ENCODE measurements around the gene PLA2G4A. TPM values are rescaled to one million over a fixed set of nuclear protein-coding genes. Genes with fewer than 3 reads are reported as not detected.

Gene PLA2G4A
- total RNA-seq, 1 donor from 2014 or later: 11.0 TPM

DNA sequence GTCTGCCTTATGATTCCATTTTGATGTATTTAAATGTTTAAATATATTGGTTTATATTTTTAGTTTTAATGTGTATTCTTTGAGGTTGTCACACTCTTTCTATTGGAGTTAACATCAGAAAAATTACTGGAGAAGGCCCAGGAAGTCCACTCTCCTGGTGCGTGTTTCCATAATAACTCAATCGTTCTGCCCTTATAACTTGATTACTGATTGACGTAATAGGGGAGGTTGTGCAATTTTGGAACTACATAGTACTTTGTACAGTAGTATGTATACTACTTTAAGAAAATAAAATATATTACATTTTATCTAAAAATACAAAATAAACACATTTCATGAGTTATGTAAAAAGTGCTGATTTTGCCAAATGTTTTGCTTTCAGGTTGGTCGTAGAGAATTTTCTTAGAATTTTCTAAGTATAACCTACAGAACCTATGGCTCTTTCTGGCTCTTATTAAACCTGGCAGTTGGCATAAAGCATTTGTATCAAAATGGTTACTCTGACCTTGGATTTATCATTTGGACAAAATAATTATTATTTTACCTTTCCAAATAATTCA, 5.7 kb downstream of the PLA2G4A start:
- no peak for DNase-seq (ENCODE audit: low spot score)

DNA sequence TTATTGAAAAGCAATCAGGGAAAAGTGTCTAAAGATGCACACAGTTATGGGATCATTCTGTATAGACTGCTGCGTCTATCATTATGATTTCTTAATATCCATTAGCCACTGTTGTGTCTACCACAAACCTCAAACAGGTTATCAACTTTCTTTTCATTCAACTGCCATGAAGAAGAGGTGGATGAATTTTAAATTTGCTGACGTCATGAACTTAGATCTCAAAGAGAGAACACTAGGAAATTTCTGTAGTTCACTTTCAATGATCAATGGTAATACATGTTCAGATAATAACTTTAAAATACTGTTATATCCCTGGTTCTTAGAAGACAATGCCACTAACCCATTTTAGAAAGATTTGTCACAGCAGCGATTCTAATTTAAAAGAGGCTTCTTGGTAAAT, 6.7 kb downstream of the PLA2G4A start:
- DNase-seq (ENCODE audit: low spot score): no peak

DNA sequence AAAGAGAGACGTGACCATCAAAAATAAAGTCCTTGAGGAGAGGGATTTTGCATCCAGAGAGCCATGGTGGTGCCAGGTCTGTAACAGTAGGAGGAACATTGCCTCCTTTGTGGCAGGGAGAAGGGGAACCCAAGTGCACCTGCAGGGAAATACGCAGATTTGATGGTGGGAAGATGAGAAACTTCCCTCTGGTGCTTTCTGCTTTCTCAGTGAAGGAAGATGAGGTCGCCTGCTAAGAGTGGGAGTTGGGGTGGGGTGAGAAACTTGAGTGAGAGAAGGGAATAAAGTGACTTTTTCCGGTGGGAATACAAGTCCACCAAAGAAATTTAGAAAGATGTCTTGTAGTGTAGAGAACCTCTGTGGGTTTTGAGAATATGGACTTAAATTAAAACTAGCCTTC, 9.1 kb downstream of the PLA2G4A start:
- no peak for DNase-seq (ENCODE audit: low spot score)

DNA sequence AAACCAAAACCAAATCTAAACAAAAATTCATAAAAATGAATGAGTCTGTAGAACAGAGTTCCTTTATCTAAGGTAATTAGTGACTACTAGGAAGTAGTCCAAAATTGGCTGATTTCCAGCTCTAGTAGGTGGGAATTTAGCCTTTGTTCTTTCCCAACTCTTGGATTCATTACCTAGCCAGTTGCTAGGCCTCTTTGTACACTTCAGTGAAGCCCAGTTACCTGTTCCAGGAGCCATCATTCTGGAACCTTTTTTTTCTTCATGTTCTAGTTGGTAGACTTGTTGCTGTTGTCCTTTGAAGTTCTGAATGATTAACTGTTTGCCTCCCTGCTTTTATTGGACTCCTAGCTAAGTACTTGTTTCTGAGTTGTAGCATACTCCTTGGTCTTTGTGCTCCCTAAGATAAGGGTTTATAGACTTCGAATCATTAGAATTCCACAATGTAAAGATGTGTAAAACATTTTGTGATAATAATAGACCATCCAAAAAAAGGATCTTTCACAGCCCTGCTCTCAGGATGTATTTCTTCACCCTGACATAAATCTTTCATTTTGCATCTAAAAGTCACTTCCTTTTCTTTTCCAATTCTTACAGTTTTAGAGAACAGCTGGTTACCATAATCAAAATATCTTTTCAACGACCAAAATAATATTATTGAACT, 9.8 kb downstream of the PLA2G4A start:
- DNase-seq (ENCODE audit: low spot score): peak; percentile 34

DNA sequence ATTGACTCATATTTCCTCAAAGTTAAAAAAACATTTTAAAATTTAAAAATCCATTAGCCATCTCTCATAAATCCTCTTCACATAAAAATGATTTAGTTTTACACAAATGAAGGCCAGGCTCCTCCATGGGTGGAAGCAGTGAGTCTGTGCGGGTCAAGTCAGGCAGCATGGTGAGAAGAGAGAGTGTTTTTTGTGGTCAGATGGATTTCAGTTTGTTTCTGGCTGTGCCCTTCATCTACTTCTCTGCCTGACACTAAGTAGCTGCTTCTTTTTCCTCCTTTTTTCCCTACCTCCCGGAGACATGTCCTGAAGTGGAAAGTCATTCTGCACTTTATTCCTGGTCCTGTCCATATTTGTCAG, 10.3 kb downstream of the PLA2G4A start:
- DNase-seq (ENCODE audit: low spot score): no peak

DNA sequence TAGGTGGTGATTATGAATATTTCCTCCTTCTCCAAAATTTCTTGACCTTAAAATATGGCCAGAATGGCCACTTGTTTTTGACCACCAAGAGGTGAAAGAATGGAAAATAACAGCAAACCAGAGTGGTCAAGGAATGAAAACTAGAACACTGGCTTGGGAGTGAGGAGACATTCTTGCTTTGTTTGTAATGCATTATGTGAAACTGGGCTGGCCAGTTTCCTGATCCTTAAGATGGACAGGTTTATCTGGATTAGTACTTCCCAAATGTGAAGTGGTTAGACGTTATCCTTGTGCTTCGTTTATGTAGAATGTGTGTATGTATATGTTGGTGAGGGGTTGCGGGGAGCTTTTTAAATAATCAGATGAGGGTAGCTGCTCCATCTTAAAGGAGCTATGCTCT, 12.8 kb downstream of the PLA2G4A start:
- DNase-seq (ENCODE audit: low spot score): no peak

DNA sequence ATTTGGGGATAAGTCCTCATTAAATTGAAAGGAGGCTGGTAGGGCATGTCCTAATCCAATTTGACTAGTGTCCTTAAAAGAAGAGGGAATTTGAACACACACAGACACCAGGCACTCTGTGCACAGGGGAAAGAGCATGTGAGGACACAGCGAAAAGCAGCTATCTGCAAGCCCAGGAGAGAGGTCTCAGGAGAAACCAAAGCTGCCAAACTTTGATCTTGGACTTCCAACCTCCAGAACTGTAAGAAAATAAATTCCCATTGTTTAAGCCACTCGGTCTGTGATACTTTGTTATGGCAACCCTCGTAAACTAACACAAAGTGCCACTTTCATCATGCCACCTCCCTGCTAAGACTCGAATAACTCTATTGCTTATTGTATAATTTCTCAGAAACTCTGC, 13.8 kb downstream of the PLA2G4A start:
- no peak for DNase-seq (ENCODE audit: low spot score)

DNA sequence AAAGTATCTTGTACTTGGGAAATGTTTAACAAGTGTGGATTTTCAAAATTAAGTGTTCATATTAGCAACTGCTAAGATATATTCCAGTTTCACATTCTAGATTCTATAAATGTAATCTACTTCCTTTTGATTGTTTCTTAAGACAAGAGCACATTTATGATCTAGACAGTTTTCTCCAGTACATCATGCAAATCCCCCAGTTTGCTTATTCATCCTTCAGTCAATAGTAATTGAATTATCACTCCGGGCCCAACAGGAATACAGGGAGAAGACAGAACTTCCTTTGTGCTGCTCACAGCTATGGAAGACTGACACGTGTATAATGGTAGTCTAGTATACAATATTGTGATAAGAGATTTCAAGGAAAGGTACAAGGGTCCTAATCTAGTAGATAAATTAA, 14.5 kb downstream of the PLA2G4A start:
- DNase-seq (ENCODE audit: low spot score): no peak

DNA sequence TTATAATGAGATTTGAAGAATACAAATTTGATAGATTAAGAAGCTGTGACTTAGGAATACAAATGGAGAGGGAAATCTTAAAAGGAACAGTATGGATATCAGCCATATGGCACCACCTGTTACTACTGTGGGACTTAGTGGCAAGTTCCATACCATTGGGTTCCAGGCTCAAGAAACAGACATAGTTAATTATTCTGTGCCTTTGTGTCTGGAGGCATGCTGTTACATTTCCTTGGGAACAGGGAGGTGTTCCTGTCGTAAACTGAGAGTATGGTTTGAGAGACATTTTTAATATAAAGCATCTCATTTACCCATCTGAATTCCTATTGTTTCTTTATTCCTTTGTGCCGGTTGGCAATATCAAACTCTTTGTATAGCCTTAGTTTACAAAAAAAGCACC, 15.2 kb downstream of the PLA2G4A start:
- no peak for DNase-seq (ENCODE audit: low spot score)

DNA sequence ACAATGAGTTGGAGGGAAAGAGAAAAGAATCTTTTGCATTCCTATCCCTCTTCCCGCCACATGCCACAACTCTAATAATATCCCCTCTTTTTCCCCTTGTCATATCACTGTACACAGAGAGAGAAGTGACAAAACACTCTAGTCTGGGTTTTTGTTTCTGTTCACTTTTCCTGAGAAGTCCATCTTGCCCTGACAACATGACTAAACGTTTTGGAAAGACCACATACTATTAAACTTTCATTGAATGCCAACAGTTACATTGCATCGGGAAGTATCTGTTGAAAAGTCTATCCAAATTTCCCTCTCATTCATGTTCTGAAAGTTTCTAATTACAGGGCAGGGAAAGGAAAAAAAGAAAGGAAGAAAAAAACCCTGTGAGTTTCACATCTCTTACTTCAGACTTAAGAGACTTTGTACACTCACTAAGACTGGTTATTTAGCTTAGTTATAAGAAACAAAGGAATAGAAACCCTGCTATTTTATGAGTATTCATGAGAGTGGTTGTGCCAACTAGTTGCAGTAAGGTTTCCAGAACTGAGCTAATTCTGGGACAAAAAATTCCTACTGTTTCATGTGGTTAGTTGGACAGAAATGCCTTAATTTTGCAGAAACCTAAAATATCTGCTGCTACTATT, 16.9 kb downstream of the PLA2G4A start:
- DNase-seq (ENCODE audit: low spot score): no peak

DNA sequence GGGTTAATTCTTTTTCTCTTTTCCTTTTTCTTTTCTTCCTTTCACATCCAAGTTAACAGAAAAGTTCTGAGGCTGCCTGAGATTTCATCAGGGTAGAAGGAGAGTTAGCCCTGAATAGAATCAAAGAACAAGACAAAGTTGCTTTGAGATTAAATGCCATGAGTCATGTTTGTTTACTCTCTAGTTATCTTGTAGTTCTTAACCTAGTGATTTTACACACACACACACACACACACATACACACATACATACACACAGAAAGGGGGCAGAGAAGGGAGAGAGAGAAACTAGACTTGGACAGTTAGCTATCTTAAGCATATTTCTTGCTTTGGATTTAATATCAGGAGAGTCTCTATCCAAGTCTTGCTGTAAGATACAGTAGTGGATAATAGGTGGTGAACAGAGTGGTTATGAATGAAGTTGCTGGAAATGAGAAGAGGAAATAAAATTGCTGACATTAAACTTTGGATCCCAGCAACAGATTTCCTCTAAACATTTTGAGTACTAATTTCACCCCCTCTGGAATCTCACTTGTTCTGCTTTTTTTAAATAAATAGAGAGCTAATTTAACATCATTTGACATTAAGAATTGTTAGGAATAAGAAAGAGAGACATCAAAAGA, 19.9 kb downstream of the PLA2G4A start:
- DNase-seq (ENCODE audit: low spot score): peak; percentile 30

DNA sequence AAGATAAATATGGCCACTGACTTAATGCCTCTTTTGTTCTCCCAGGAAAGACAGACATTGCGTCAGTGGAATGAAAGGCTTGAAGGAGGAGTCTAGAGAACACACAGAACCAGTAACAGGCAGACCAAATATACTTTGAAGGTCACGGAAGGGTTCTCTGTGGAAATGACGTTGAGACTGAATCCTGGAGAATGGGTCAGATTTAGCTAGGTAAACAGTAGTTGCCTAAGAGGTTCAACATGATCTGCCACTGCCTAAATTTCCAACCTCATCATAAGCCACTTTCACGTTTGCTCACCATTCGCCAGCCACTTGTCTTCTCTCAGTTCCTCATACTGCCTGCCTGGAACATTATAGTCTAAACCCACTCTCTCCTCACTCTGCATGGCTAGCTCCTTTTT, 20.5 kb downstream of the PLA2G4A start:
- peak; percentile 17 for DNase-seq (ENCODE audit: low spot score)

DNA sequence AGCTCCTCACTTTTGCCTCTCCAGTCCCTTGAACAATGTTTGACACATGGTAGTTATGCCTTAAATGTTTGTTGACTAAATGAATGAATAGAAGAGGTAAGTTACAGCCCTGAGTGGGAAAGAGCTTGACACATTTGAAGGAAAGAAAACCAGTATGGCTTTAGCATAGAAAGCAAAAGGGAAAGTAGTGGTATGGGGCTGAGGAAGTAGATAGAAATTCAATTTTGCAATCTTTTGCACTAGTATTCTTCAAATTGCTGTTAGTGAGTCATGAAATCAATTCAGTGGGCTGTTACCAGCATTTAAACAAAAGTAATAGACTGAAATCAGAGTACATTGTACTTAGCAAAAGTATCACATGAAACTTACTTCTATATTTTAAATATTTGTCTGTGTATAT, 21.1 kb downstream of the PLA2G4A start:
- no peak for DNase-seq (ENCODE audit: low spot score)

DNA sequence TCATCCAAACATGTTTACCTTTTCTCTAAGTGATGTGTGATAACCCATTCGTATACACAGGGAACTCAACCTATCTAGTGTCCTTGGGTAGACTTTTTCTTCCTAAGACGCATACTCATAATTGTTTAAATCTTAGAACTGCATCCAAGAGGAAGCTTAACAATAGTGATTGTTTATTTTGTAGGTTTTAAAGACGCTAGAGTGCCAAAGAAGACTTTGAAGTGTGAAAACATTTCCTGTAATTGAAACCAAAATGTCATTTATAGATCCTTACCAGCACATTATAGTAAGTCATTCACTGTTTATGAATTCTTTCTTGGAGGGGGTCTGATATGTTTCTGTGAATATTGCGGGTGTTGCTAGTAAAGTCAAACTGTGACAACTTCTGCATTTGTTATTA, 25.4 kb downstream of the PLA2G4A start:
- no peak for DNase-seq (ENCODE audit: low spot score)

DNA sequence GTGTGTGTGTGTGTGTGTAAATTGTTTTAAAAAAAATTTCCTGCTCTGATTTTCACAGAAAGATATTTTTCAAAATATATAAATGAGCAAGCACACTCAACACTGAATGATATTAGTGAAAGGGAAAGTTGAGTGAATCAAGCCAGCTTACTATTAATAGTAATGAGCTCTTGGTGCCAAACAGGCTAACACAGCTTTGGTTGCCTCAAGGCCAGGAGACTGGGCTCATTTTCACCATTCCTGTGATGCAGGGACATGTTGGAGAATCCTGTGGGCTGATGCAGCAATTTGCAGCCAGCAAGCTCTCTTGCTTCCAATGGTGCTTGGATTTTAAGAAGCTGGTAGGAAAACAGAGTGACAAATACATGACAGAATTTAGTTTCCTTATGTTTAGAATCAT, 30.2 kb downstream of the PLA2G4A start:
- DNase-seq (ENCODE audit: low spot score): no peak

DNA sequence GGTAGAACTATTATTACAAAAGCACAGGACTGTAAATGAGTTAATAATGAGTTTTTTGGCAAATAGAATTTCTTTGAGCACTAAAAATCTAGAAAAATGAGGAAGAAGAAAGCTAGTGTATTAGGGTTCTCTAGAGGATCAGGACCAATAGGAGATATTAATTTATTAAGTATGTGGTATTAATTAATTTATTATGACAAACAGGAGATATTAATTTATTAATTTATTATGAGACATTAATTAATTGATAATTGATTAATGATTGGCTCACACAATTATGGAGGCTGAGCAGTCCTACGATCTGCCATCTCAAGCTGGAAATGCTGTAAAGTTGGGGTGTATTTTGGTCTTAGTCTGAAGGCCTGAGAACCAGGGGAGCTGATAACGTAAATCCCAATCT, 31.2 kb downstream of the PLA2G4A start:
- DNase-seq (ENCODE audit: low spot score): no peak

DNA sequence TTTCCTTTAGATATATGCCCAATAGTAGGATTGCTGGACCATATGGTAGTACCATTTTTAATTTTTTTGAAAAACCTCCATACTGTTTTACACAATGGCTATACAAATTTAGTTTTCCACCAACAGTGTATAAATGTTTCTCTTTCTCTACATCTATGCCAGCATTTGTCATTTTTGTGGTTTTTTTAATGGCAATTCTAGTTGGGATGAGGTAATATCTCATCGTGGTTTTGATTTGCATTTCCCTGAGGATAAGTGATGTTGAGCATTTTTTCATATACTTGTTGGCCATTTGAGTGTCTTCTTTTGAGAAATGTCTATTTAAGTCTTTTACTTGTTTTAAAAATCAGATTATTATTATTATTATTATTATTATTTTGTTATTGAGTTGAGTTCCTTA, 35.5 kb downstream of the PLA2G4A start:
- no peak for DNase-seq (ENCODE audit: low spot score)

DNA sequence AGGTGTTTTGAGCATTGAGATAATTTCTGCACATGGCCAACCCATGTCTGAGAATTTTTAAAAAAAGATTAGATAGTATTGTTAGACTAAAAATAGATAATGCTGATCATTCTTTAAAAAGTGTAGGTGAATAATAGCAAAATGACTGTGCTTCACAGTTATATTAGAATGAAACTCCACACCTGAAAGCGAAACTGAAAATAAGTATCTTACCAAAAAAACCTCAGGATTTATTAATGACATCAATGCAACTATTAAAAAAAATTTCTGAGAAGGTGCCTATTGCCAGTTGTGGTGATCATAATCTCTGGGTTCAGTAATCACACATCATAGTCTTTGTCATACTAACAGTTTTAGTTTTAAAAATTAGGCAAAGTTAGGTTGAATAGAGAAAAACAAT, 36.5 kb downstream of the PLA2G4A start:
- no peak for DNase-seq (ENCODE audit: low spot score)

DNA sequence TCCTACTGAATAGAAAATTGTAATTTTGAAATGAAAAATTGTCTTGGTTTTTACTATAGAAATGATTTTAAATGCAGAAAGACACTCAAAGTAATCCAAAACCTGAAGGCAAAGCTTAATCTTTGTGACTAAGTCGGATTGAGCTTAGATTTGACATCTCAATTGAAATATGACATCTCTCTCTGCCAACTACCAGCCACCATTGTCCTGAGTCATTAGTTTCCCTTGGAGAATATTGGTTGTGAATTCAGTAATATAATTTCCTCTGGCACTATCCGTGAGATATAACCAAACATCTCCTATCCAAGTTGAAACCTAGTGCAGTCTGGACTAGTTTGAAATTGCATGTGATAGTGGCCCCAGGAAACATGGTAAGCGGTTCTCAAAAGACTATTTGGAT, 37.1 kb downstream of the PLA2G4A start:
- no peak for DNase-seq (ENCODE audit: low spot score)

DNA sequence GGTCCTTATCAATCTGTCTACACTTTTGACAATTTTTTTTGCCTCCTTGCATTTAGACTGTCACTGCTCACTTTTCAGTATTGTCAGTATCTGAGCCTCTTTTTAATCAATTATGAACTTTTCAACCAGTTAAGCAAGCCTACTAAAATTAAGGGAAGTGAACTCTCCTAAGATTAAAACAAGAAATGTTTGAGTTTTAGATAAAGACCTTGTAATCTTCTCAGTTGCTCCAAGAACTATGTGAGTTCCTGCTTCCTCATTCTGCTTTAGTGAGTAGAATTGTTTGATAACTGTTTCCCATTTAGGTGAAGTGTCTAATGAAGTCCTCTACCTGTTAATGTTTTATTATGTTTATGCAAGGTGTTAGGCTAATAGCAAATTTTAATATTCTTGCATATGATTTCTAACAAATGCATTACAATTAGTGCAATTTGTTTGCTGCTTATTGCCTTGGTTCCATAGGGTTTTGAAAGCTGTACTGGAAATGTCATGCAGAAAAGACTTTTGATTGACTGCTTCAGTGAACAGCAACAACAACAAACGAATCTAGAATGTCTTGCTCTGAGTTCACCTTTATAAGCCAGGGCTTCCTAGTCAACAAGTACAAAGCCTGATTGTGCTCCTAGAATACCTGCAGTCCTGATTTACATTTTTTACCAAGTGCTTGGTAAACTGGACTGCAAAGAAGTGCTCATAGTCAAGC, 40.9 kb downstream of the PLA2G4A start:
- no peak for DNase-seq (ENCODE audit: low spot score)

DNA sequence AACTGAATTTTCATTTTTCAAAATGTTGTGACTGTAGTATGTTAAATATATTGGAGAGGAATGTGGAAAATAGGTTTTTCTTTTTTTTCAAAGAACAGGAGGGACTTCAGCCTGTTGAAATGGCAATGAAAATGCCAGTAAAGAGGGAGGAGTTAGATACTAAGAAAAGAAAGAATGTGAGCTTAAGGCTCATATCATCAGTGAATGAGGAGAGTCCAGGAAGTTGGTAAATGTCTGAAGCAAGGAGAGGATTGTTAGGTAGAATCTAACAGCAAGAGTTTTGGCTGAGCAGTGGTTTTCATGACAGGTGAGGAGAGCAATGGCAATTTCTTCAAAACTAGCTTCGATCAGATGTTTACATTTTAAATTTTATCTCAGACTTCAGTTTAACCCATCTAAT, 43.0 kb downstream of the PLA2G4A start:
- no peak for DNase-seq (ENCODE audit: low spot score)

DNA sequence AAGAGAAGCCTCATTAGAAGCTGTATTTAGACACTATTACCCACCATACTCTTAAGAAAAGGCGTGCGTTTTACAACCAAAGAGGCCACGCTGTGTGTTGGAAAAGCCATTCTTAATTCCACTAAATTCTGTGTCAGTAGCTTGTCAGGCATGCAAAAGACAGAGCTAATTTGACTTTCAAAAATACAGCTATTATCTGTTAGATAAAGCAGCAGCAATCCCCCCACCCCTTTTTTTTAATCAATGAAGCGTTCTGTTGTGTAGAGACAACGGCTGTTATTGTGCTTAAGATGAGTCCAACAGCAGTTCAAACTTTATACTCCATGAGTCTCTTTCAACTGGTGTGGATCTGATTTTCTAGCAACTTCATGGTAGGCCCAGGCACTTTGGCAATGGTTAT, 43.5 kb downstream of the PLA2G4A start:
- no peak for DNase-seq (ENCODE audit: low spot score)

DNA sequence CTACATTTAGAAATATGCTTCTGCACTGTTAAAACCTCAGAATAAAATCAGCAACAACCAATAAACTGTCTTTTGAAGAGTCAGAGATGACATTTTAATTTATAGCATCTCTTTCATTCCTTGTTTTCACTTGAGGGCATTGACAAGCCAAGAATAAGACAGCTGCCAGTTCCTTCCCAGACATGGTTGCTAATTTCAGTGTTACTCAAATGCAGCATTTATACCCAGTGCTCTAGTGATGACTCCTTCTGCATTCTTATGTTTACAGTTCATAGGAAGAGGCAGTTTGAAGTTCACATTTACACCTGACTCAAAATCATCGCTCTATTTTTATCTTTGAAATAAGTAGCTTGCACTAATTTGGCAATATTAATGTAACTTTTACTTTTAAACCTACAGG, 44.9 kb downstream of the PLA2G4A start:
- no peak for DNase-seq (ENCODE audit: low spot score)
